GM23338 (cell line): ENCODE results near the gene SIRT1. TPM values are rescaled to one million over a fixed set of nuclear protein-coding genes. Genes with fewer than 3 reads are reported as not detected.

Experiments used
- ATAC-seq: fragments of 200-7000 bp; cut with Tn5 transposase; 3 replicates; pipeline ENCODE4 v1.9.1; 2020
- DNase-seq: peaks from one replicate; pipeline ENCODE4 v3.0.0-alpha.2; 2015; ENCODE audit warnings: low spot score
- H2AFZ ChIP-seq: fragments of 200-600 bp; sonication (generic); 2 replicates; pipeline ENCODE4 v1.8.0; 2016; ENCODE audit warnings: antibody characterized with exemption, mild to moderate bottlenecking, moderate library complexity
- H3F3A ChIP-seq: fragments of 200-600 bp; sonication (generic); replicated peaks from 2 replicates; pipeline ENCODE4 v1.8.0; 2017; ENCODE audit warnings: antibody characterized with exemption, mixed run types, low read depth
- H3K27ac ChIP-seq: fragments of 200-600 bp; sonication (generic); 2 replicates; pipeline ENCODE4 v1.6.1; 2016; ENCODE audit warnings: low read depth
- H3K27me3 ChIP-seq: fragments of 200-600 bp; sonication (generic); 2 replicates; pipeline ENCODE4 v1.8.0; 2016; ENCODE audit warnings: mild to moderate bottlenecking, mixed run types, moderate library complexity; ENCODE audit not compliant: insufficient read depth
- H3K36me3 ChIP-seq: fragments of 200-600 bp; sonication (generic); 2 replicates; pipeline ENCODE4 v1.8.0; 2016; ENCODE audit warnings: mild to moderate bottlenecking; ENCODE audit not compliant: insufficient read depth
- H3K4me1 ChIP-seq: fragments of 200-600 bp; sonication (generic); 2 replicates; pipeline ENCODE4 v1.8.0; 2016; ENCODE audit warnings: mild to moderate bottlenecking, moderate library complexity; ENCODE audit not compliant: insufficient read depth
- H3K4me2 ChIP-seq: fragments of 200-600 bp; sonication (generic); 2 replicates; pipeline ENCODE4 v1.7.1; 2017; ENCODE audit warnings: mixed run types
- H3K4me3 ChIP-seq: fragments of 200-600 bp; sonication (generic); 2 replicates; pipeline ENCODE4 v1.6.1; 2016; ENCODE audit warnings: mixed run types
- H3K79me2 ChIP-seq: fragments of 200-600 bp; sonication (generic); replicated peaks from 2 replicates; pipeline ENCODE4 v1.8.0; 2017; ENCODE audit warnings: mild to moderate bottlenecking; ENCODE audit not compliant: insufficient read depth
- H3K9me2 ChIP-seq: fragments of 200-600 bp; sonication (generic); 2 replicates; pipeline ENCODE4 v1.8.0; 2017; ENCODE audit not compliant: insufficient read depth
- H4K20me1 ChIP-seq: fragments of 200-600 bp; sonication (generic); replicated peaks from 2 replicates; pipeline ENCODE4 v1.8.0; 2017; ENCODE audit warnings: mild to moderate bottlenecking; ENCODE audit not compliant: insufficient read depth
- H3K27ac Mint-ChIP-seq: 2 replicates; pipeline ENCODE4 v1.8.0; 2020; ENCODE audit warnings: inconsistent platforms, mild to moderate bottlenecking, moderate library complexity, mixed read lengths
- H3K27me3 Mint-ChIP-seq: 3 replicates; pipeline ENCODE4 v1.8.0; 2022; ENCODE audit warnings: low read depth, mild to moderate bottlenecking, moderate library complexity, mixed read lengths, inconsistent platforms; ENCODE audit not compliant: insufficient read depth, poor library complexity
- H3K36me3 Mint-ChIP-seq: 3 replicates; pipeline ENCODE4 v1.8.0; 2021; ENCODE audit warnings: low read depth, mild to moderate bottlenecking, inconsistent platforms, moderate library complexity, mixed read lengths
- H3K4me1 Mint-ChIP-seq: 3 replicates; pipeline ENCODE4 v1.8.0; 2020; ENCODE audit warnings: mild to moderate bottlenecking, inconsistent platforms, mixed read lengths
- H3K4me3 Mint-ChIP-seq: 3 replicates; pipeline ENCODE4 v1.8.0; 2021; ENCODE audit warnings: moderate library complexity, mild to moderate bottlenecking, inconsistent platforms, mixed read lengths
- H3K9me3 Mint-ChIP-seq: 3 replicates; pipeline ENCODE4 v1.8.0; 2020; ENCODE audit warnings: moderate library complexity, mild to moderate bottlenecking, inconsistent platforms, mixed read lengths
- CREB1 ChIP-seq: fragments of 250-450 bp; sonication (Bioruptor Pico); IDR thresholded peaks from 2 replicates; pipeline ENCODE4 v1.5.0; 2020; ENCODE audit warnings: low read depth, mild to moderate bottlenecking, moderate library complexity
- NANOG ChIP-seq: IDR thresholded peaks from 2 replicates; pipeline ENCODE4 v1.6.1; 2016; ENCODE audit warnings: antibody characterized with exemption, borderline replicate concordance
- POLR2AphosphoS5 ChIP-seq: IDR thresholded peaks from 2 replicates; pipeline ENCODE4 v1.6.1; 2016; ENCODE audit warnings: antibody characterized with exemption, low read depth
- ZNF331 ChIP-seq: fragments of 250-450 bp; sonication (Bioruptor Pico); IDR thresholded peaks from 2 replicates; pipeline ENCODE4 v1.5.0; 2020; ENCODE audit warnings: low read depth, mild to moderate bottlenecking, moderate library complexity
- polyA plus RNA-seq: library from polyadenylated mRNA; unstranded; fragments of >200 nt; fragmentation: Nextera tagmentation; extraction: Ambion mirVana; gene quantifications from 2 replicates; pipeline ENCODE4 v1.2.1, GENCODE V29; 2016
- total RNA-seq: library from RNA; depleted of rRNA; stranded (reverse); fragments of >200 nt; shearing (Covaris generic); gene quantifications from 2 replicates; pipeline ENCODE4 v1.2.3, GENCODE V29; 2014
- TF ChIP-seq, protein P1 (sequence below): IDR thresholded peaks from one replicate; pipeline ENCODE4 v1.6.1; 2018; ENCODE audit warnings: antibody characterized with exemption; ENCODE audit not compliant: unreplicated experiment
- TF ChIP-seq, protein P2 (sequence below), 2 experiments: fragments of 200-600 bp in 1 of 2; sonication (generic) in 1 of 2; conservative IDR thresholded peaks; 2 replicates each; pipeline versions ENCODE4 v1.5.1 to v1.6.1; 2016 to 2017; ENCODE audit warnings: antibody characterized with exemption in 2 of 2, low read depth in 2 of 2, mild to moderate bottlenecking in 2 of 2, moderate library complexity in 1 of 2

Gene SIRT1
- total and polyA plus RNA-seq, 2 experiments from 2014 or later, result 35.9 to 61.6 TPM

DNA sequence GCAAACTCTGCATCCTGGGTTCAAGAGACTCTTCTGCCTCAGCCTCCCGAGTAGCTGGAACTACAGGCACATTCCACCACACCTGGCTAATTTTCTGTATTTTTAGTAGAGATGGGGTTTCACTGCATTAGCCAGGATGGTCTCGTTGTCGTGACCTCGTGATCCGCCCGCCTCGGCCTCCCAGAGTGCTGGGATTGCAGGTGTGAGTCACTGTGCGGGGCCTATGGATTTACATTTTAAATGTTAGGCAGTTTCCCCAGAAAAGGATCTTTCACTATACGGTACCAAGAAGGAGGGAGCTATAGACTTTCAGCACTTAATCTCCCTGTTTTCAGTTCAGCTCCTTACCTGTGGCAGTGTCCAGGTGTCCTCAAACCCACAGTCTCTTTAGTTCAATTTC, 50.8 kb downstream of the SIRT1 start (continued):
- TF ChIP-seq, protein P1, sequence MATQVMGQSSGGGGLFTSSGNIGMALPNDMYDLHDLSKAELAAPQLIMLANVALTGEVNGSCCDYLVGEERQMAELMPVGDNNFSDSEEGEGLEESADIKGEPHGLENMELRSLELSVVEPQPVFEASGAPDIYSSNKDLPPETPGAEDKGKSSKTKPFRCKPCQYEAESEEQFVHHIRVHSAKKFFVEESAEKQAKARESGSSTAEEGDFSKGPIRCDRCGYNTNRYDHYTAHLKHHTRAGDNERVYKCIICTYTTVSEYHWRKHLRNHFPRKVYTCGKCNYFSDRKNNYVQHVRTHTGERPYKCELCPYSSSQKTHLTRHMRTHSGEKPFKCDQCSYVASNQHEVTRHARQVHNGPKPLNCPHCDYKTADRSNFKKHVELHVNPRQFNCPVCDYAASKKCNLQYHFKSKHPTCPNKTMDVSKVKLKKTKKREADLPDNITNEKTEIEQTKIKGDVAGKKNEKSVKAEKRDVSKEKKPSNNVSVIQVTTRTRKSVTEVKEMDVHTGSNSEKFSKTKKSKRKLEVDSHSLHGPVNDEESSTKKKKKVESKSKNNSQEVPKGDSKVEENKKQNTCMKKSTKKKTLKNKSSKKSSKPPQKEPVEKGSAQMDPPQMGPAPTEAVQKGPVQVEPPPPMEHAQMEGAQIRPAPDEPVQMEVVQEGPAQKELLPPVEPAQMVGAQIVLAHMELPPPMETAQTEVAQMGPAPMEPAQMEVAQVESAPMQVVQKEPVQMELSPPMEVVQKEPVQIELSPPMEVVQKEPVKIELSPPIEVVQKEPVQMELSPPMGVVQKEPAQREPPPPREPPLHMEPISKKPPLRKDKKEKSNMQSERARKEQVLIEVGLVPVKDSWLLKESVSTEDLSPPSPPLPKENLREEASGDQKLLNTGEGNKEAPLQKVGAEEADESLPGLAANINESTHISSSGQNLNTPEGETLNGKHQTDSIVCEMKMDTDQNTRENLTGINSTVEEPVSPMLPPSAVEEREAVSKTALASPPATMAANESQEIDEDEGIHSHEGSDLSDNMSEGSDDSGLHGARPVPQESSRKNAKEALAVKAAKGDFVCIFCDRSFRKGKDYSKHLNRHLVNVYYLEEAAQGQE, result no peak

DNA sequence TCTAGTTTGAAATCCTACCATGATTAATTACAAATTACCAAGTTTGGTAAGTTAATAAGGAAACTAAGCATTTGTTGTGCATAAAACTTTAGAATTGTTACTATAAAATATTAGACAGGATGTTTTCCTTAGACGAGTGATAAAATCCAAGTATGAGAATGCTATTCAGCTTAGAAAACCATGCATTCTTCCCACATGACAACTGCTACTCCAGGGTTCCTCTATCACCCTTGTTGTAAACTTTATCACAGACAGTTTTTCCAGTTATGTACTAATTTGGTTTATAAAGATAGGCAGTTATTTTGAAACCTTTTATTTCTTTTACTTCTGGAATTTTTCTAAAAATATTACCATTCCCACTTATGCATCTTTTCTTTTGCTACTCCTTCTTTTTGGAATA, 52.0 kb downstream of the SIRT1 start:
- Histone ChIP-seq H3F3A (no peaks in the 10 kb centered on the region), H3K36me3 (0 out of 2 replicates have a peak, but pooled peaks cover 3% of the 10 kb centered on the region), H4K20me1 (no peaks in the 10 kb centered on the region), H2AFZ (no peak overlapping the region), H3K27me3 (no peaks in the 10 kb centered on the region), H3K4me2 (no peak overlapping the region), H3K27ac (no peak overlapping the region), H3K9me2 (no peaks in the 10 kb centered on the region), H3K79me2 (no peaks in the 10 kb centered on the region), H3K4me3 (no peak overlapping the region), H3K4me1 (peaks cover 6% of the 10 kb centered on the region; the same call in 1 of the 2 replicates)
- no peak overlapping the region for H3K27ac Mint-ChIP-seq
- no peak for TF ChIP-seq CREB1 (CRISPR knock-in tag)
- TF ChIP-seq NANOG, result no peak
- TF ChIP-seq, protein P2, sequence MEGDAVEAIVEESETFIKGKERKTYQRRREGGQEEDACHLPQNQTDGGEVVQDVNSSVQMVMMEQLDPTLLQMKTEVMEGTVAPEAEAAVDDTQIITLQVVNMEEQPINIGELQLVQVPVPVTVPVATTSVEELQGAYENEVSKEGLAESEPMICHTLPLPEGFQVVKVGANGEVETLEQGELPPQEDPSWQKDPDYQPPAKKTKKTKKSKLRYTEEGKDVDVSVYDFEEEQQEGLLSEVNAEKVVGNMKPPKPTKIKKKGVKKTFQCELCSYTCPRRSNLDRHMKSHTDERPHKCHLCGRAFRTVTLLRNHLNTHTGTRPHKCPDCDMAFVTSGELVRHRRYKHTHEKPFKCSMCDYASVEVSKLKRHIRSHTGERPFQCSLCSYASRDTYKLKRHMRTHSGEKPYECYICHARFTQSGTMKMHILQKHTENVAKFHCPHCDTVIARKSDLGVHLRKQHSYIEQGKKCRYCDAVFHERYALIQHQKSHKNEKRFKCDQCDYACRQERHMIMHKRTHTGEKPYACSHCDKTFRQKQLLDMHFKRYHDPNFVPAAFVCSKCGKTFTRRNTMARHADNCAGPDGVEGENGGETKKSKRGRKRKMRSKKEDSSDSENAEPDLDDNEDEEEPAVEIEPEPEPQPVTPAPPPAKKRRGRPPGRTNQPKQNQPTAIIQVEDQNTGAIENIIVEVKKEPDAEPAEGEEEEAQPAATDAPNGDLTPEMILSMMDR (conservative IDR thresholded peaks at IDR 0.05; ENCODE audit: low read depth in 2 of 2), result no peak
- TF ChIP-seq, protein P1, result no peak
- TF ChIP-seq ZNF331, result no peak
- TF ChIP-seq POLR2AphosphoS5, result no peak
- no peak for DNase-seq
- no peak overlapping the region for H3K4me3 Mint-ChIP-seq
- no peaks in the 10 kb centered on the region for H3K9me3 Mint-ChIP-seq
- peaks cover 12% of the 10 kb centered on the region for H3K4me1 Mint-ChIP-seq
- no peak for ATAC-seq
- no peaks in the 10 kb centered on the region for H3K27me3 Mint-ChIP-seq
- peaks cover 10% of the 10 kb centered on the region; the same call in 2 of the 3 replicates for H3K36me3 Mint-ChIP-seq
